HCT116 (cell line): ENCODE data around the gene CTTNBP2NL. TPM values are rescaled to one million over a fixed set of nuclear protein-coding genes. Genes with fewer than 3 reads are reported as not detected.

Source experiments
- ATAC-seq: fragments of 200-7000 bp; cut with Tn5 transposase; 2 replicates; pipeline ENCODE4 v1.9.1; 2020; ENCODE audit warnings: mild to moderate bottlenecking, moderate library complexity
- BruUV-seq: library from RNA; stranded (reverse); fragments of 400-500 nt; replicated peaks from 2 replicates; lab custom pipeline; 2021; lab: Mats Ljungman, UMichigan
- CTCF ChIA-PET: fragments of 300-600 bp; sonication (Branson Sonifier 250); formaldehyde crosslinking; loops from one replicate; lab custom pipeline; 2021; ENCODE audit warnings: antibody characterized with exemption; lab: Charles Lee
- POLR2A ChIA-PET: fragments of 300-600, 350-600 bp; sonication (Branson Sonifier 250); formaldehyde crosslinking; loops from one replicate; lab custom pipeline; 2021; ENCODE audit warnings: antibody characterized with exemption; lab: Charles Lee
- RAD21 ChIA-PET, 2 experiments: fragments of 300-600 bp; sonication (Branson Sonifier 250); formaldehyde crosslinking; loops; one replicate each; lab custom pipeline; 2023; ENCODE audit warnings: low total read pairs in 2 of 2; ENCODE audit not compliant: uncharacterized antibody in 2 of 2, unreplicated experiment in 2 of 2, low non-redundant PET in 1 of 2; lab: Charles Lee
- DNase-seq: peaks from one replicate; pipeline ENCODE4 v3.0.0-alpha.2; 2010; ENCODE audit warnings: low read depth, low spot score
- H2AFZ ChIP-seq: fragments of 200-600 bp; shearing (Covaris generic), sonication (generic); 2 replicates; pipeline ENCODE4 v1.6.1; 2017; ENCODE audit warnings: low read depth, mixed run types, mixed read lengths, antibody characterized with exemption, low read length; ENCODE audit not compliant: poor library complexity, severe bottlenecking
- H3K27ac ChIP-seq: 2 replicates; pipeline ENCODE4 v1.5.1; 2012; ENCODE audit warnings: low read depth, low read length
- H3K27me3 ChIP-seq: fragments of 200-600 bp; sonication (generic); 2 replicates; pipeline ENCODE4 v1.6.1; 2016; ENCODE audit warnings: mixed run types, low read length, mixed read lengths; ENCODE audit not compliant: insufficient read depth
- H3K36me3 ChIP-seq, 2 experiments: fragments of 200-500 bp in 1 of 2; fragments of 200-600 bp in 1 of 2; sonication (Bioruptor generic) in 1 of 2; sonication (generic) in 1 of 2; 2 replicates each; pipeline versions ENCODE4 v1.5.1 to v1.6.1; 2014 to 2016; ENCODE audit warnings: low read length in 2 of 2, inconsistent platforms in 1 of 2, mixed read lengths in 1 of 2, mixed run types in 1 of 2; ENCODE audit not compliant: insufficient read depth in 2 of 2, control insufficient read depth in 1 of 2
- H3K4me1 ChIP-seq, 2 experiments: fragments of 200-600 bp in 1 of 2; sonication (generic) in 1 of 2; 2 replicates each; pipeline versions ENCODE4 v1.5.1 to v1.6.1; 2012 to 2017; ENCODE audit warnings: low read length in 2 of 2, inconsistent platforms in 1 of 2, mild to moderate bottlenecking in 1 of 2, mixed read lengths in 1 of 2, mixed run types in 1 of 2, moderate library complexity in 1 of 2; ENCODE audit not compliant: insufficient read depth in 2 of 2, control insufficient read depth in 1 of 2
- H3K4me2 ChIP-seq: fragments of 200-600 bp; sonication (generic); 2 replicates; pipeline ENCODE4 v1.6.1; 2017; ENCODE audit warnings: mixed run types, low read length, mixed read lengths
- H3K4me3 ChIP-seq, 2 experiments: fragments of 200-600 bp in 1 of 2; sonication (generic) in 1 of 2; replicated peaks in 1 of 2; 2 replicates each; pipeline ENCODE4 v1.5.1; 2011 to 2016; ENCODE audit warnings: low read length in 2 of 2, control low read depth in 1 of 2, low read depth in 1 of 2, mild to moderate bottlenecking in 1 of 2, mixed read lengths in 1 of 2, mixed run types in 1 of 2
- H3K79me2 ChIP-seq: fragments of 200-600 bp; sonication (generic); 2 replicates; pipeline ENCODE4 v1.6.1; 2017; ENCODE audit warnings: mild to moderate bottlenecking, mixed run types, low read length, moderate library complexity, mixed read lengths; ENCODE audit not compliant: insufficient read depth
- H3K9ac ChIP-seq: fragments of 200-600 bp; sonication (generic); 2 replicates; pipeline ENCODE4 v1.6.1; 2016; ENCODE audit warnings: low read length, mixed read lengths
- H3K9me2 ChIP-seq: fragments of 200-600 bp; sonication (generic), shearing (Covaris generic); 2 replicates; pipeline ENCODE4 v1.6.1; 2017; ENCODE audit warnings: mixed run types, mild to moderate bottlenecking, moderate library complexity; ENCODE audit not compliant: insufficient read depth
- H3K9me3 ChIP-seq, 2 experiments: fragments of 200-500 bp in 1 of 2; fragments of 200-600 bp in 1 of 2; sonication (Bioruptor generic) in 1 of 2; sonication (generic) in 1 of 2; 2 replicates each; pipeline ENCODE4 v1.6.1; 2014 to 2017; ENCODE audit warnings: low read length in 2 of 2, mixed read lengths in 2 of 2, inconsistent platforms in 1 of 2, low read depth in 1 of 2, mild to moderate bottlenecking in 1 of 2, mixed run types in 1 of 2, moderate library complexity in 1 of 2; ENCODE audit not compliant: control insufficient read depth in 1 of 2, insufficient read depth in 1 of 2
- H4K20me1 ChIP-seq: fragments of 200-600 bp; sonication (generic), shearing (Covaris generic); 2 replicates; pipeline ENCODE4 v1.6.1; 2017; ENCODE audit warnings: mixed run types, mild to moderate bottlenecking, moderate library complexity; ENCODE audit not compliant: insufficient read depth
- CTCF ChIP-seq, 3 experiments: fragments of 200-600 bp in 1 of 3; sonication (generic) in 1 of 3; IDR thresholded peaks in 2 of 3; conservative IDR thresholded peaks in 1 of 3; 2 replicates each; pipeline ENCODE4 v1.5.1; 2012 to 2017; ENCODE audit warnings: low read depth in 2 of 3, low read length in 2 of 3, antibody characterized with exemption in 1 of 3, borderline replicate concordance in 1 of 3, control low read depth in 1 of 3, mild to moderate bottlenecking in 1 of 3, mixed read lengths in 1 of 3, mixed run types in 1 of 3, moderate library complexity in 1 of 3; ENCODE audit not compliant: insufficient read depth in 1 of 3
- POLR2AphosphoS5 ChIP-seq: IDR thresholded peaks from 2 replicates; pipeline ENCODE4 v1.6.1; 2011; ENCODE audit warnings: mild to moderate bottlenecking, low read depth, low read length, moderate library complexity
- RAD21 ChIP-seq: IDR thresholded peaks from 2 replicates; pipeline ENCODE4 v1.6.1; 2012; ENCODE audit warnings: low read depth, mild to moderate bottlenecking
- intact Hi-C: fragments of 100-400 bp; cut with micrococcal nuclease; formaldehyde crosslinking; loops from 2 replicates; pipeline ENCODE4 v1.10.0; 2022
- total RNA-seq: library from RNA; stranded (reverse); gene quantifications from one replicate; pipeline ENCODE4 v1.2.1, GENCODE V29; 2021; ENCODE audit not compliant: unreplicated experiment

The CTTNBP2NL gene
- total RNA-seq, 1 experiment from 2014 or later: 18.0 TPM

- TF ChIP-seq CTCF (IDR thresholded peaks at IDR 0.05 in 2 of 3, conservative IDR thresholded peaks at IDR 0.05 in 1 of 3; ENCODE audit: borderline replicate concordance in 1 of 3, insufficient read depth in 1 of 3, low read depth in 2 of 3, low read length in 2 of 3) (no peak), POLR2AphosphoS5 (no peak)
Observed at GRCh38 chr1:112380356-112380755, 15.7 kb upstream of the CTTNBP2NL start (continued).

GRCh38 chr1:112381324-112382076 is 14.5 kb upstream of the CTTNBP2NL start:
- Histone ChIP-seq H3K4me2 (no peak overlapping the region), H4K20me1 (no peaks in the 10 kb centered on the region), H3K27me3 (peaks cover 19% of the 10 kb centered on the region; the same call in 1 of the 2 replicates), H3K36me3 (no peaks in the 10 kb centered on the region), H3K4me1 (no peaks in the 10 kb centered on the region), H3K9me3 (no peaks in the 10 kb centered on the region), H3K9ac (no peak overlapping the region), H3K27ac (no peak overlapping the region), H3K4me3 (no peak overlapping the region), H3K79me2 (no peaks in the 10 kb centered on the region), H3K9me2 (no peaks in the 10 kb centered on the region), H2AFZ (no peak overlapping the region)
- TF ChIP-seq RAD21: no peak
- BruUV-seq: no TSS peak
- no peak for DNase-seq
- intact Hi-C loops: no loop called here
- POLR2A ChIA-PET: interaction anchor here (0.8 kb wide), 1 partner anchor 13 kb away, joined by 3 read pairs; no protein-coding TSS in a partner anchor
- RAD21 ChIA-PET: no interaction called here
- CTCF ChIA-PET: interaction anchor here (0.9 to 2.2 kb wide), 3 partner anchors 9 to 12 kb away, joined by 3 to 9 read pairs (median 5); no protein-coding TSS in a partner anchor
- no peak for ATAC-seq
